Right cardiac atrium (tissue), 5 donors: Measurements from ENCODE around the gene MEPCE. TPM values are rescaled to one million over a fixed set of nuclear protein-coding genes. Genes with fewer than 3 reads are reported as not detected.
"Not testable (repeated sequence)": the region's sequence is repeated elsewhere in the genome, so short reads cannot be mapped to it uniquely, and the experiment has no call there.

ENCODE experiments used
- ATAC-seq, 2 donors: fragments of 200-7000 bp; cut with Tn5 transposase; one replicate each; pipeline versions ENCODE4 v1.8.0 to v1.9.1; 2020; ENCODE audit warnings: moderate library complexity in 2 of 2, mild to moderate bottlenecking in 1 of 2
- DNase-seq, 3 donors: peaks; one replicate each; pipeline ENCODE4 v3.0.0-alpha.2; 2020
- H3K27ac ChIP-seq: one replicate; pipeline ENCODE4 v1.5.1; 2013; ENCODE audit warnings: mild to moderate bottlenecking, low read length, control low read depth, moderate library complexity
- H3K27me3 ChIP-seq: one replicate; pipeline ENCODE4 v1.6.1; 2013; ENCODE audit not compliant: control insufficient read depth, insufficient read depth
- H3K4me1 ChIP-seq: one replicate; pipeline ENCODE4 v1.6.1; 2013; ENCODE audit warnings: low read length; ENCODE audit not compliant: control insufficient read depth, insufficient read depth
- H3K4me3 ChIP-seq: one replicate; pipeline ENCODE4 v1.5.1; 2013; ENCODE audit warnings: low read length, control low read depth
- H3K9me3 ChIP-seq: one replicate; pipeline ENCODE4 v1.6.1; 2013; ENCODE audit warnings: low read length; ENCODE audit not compliant: control insufficient read depth
- WGBS: extraction: QIAGEN DNeasy Blood & Tissue Kit; methylation state at CpG from one replicate; pipeline ENCODE4 v1.1.7; 2013; 5-methylcytosine and 5-hydroxymethylcytosine counted together
- intact Hi-C, 4 donors: fragments of 100-400 bp; cut with DNase I; formaldehyde crosslinking; loops; one replicate each; pipeline versions ENCODE4 v1.11.0 to v1.14.0; 2022 to 2023
- polyA plus RNA-seq: library from polyadenylated mRNA; stranded (reverse); fragments of 200-250 nt; gene quantifications from one replicate; pipeline ENCODE4 v1.2.3, GENCODE V29; 2013
- total RNA-seq, 4 donors: library from RNA; stranded (reverse); fragmentation: NEBNext Ultra II Directional; extraction: Animal tissue kit (Norgen Biotek cat#: 25700); gene quantifications; one replicate each; pipeline ENCODE4 v1.2.1, GENCODE V29; 2021
- donor health status: healthy with polysubstance abuse.
- donor health status: DM: no; HTN: yes; CAD: no.
- donor health status: DM: no; HTN: no; CAD: no.
- donor health status: DM: no; HTN: yes; CAD: no; lungs with severe emphysema.
- donor health status: DM: yes; HTN: yes; CAD: no.

Gene MEPCE
- total and polyA plus RNA-seq, 5 donors = 18.7 to 24.6 (median 23.0) TPM

GRCh38 chr7:100447363-100447762 lies 17.7 kb downstream of the MEPCE start:
- H3K4me1 ChIP-seq, H3K9me3 ChIP-seq, H3K4me3 ChIP-seq, intact Hi-C loops, DNase-seq, ATAC-seq, H3K27me3 ChIP-seq, H3K27ac ChIP-seq: not testable (repeated sequence)
- WGBS = 96% methylated on average over 8 of the region's 8 CpGs

GRCh38 chr7:100449190-100449795 lies 19.7 kb downstream of the MEPCE start:
- H3K27me3 ChIP-seq = no peaks in the 10 kb centered on the region
- DNase-seq = no peak
- ATAC-seq = no peak
- H3K9me3 ChIP-seq = no peaks in the 10 kb centered on the region
- no peak overlapping the region for H3K27ac ChIP-seq
- no peak overlapping the region for H3K4me3 ChIP-seq
- no peaks in the 10 kb centered on the region for H3K4me1 ChIP-seq
- intact Hi-C loops = no loop called here
- WGBS = 84% methylated on average over 13 of the region's 13 CpGs

- Histone ChIP-seq H3K9me3 (no peaks in the 10 kb centered on the region), H3K27ac (no peak overlapping the region), H3K4me1 (no peaks in the 10 kb centered on the region), H3K4me3 (no peak overlapping the region), H3K27me3 (no peaks in the 10 kb centered on the region)
- intact Hi-C loops = no loop called here
- ATAC-seq = no peak
- WGBS = 88% methylated on average over 3 of the region's 3 CpGs
- DNase-seq = no peak
Observed at GRCh38 chr7:100452513-100452912, 22.9 kb downstream of the MEPCE start.

- H3K27me3 ChIP-seq, H3K4me1 ChIP-seq, H3K9me3 ChIP-seq, H3K27ac ChIP-seq, H3K4me3 ChIP-seq, intact Hi-C loops, ATAC-seq, DNase-seq: not testable (repeated sequence)
- 95% methylated on average over 8 of the region's 8 CpGs for WGBS
Observed at GRCh38 chr7:100453854-100454253, 24.2 kb downstream of the MEPCE start.

GRCh38 chr7:100455206-100455605 lies 25.6 kb downstream of the MEPCE start:
- no peak for ATAC-seq
- no peak overlapping the region for H3K27ac ChIP-seq
- 91% methylated on average over 3 of the region's 3 CpGs for WGBS
- DNase-seq = no peak
- H3K4me1 ChIP-seq = no peaks in the 10 kb centered on the region
- no peaks in the 10 kb centered on the region for H3K9me3 ChIP-seq
- intact Hi-C loops = no loop called here
- H3K4me3 ChIP-seq = no peak overlapping the region
- no peaks in the 10 kb centered on the region for H3K27me3 ChIP-seq

GRCh38 chr7:100456562-100456961 lies 26.9 kb downstream of the MEPCE start:
- DNase-seq (peak in 1 of 3 donors; percentile 32), ATAC-seq (peak; percentile 8 to 12)
- Histone ChIP-seq H3K4me3 (no peak overlapping the region), H3K4me1 (no peaks in the 10 kb centered on the region), H3K27ac (no peak overlapping the region), H3K27me3 (no peaks in the 10 kb centered on the region), H3K9me3 (no peaks in the 10 kb centered on the region)
- intact Hi-C loops = no loop called here
- 88% methylated on average over 14 of the region's 14 CpGs for WGBS

- intact Hi-C loops = no loop called here
- ATAC-seq = no peak
- Histone ChIP-seq H3K27ac (no peak overlapping the region), H3K27me3 (no peaks in the 10 kb centered on the region), H3K4me1 (no peaks in the 10 kb centered on the region), H3K9me3 (no peaks in the 10 kb centered on the region), H3K4me3 (no peak overlapping the region)
- no peak for DNase-seq
- 95% methylated on average over 6 of the region's 6 CpGs for WGBS
Observed at GRCh38 chr7:100457033-100457432, 27.4 kb downstream of the MEPCE start.

- no peak within 1 kb of the TSS for H3K27ac ChIP-seq
- no peak within 1 kb of the TSS for H3K4me3 ChIP-seq
- no peak for ATAC-seq
- WGBS = 80% methylated on average over 7 of the region's 7 CpGs
- H3K4me1 ChIP-seq = no peaks in the 10 kb centered on the region
- intact Hi-C loops = loop anchor here in 3 of 4 donors (10.0 kb wide), 2 partner anchors 221 to 231 kb away; partner anchors contain the start of gene GIGYF1 (in 2 of the 3)
- H3K27me3 ChIP-seq = no peaks in the 10 kb centered on the region
- H3K9me3 ChIP-seq = no peaks in the 10 kb centered on the region
- no peak for DNase-seq
Observed at GRCh38 chr7:100464210-100464660, 34.6 kb downstream of the MEPCE start, which contains the start of gene SPACDR. Gene SPACDR (minus strand): TSS chr7:100464260. CDS start chr7:100464025, 235 bp downstream.

- Histone ChIP-seq H3K27me3 (no peaks in the 10 kb centered on the region), H3K4me3 (no peak overlapping the region), H3K4me1 (peaks cover 3% of the 10 kb centered on the region), H3K9me3 (no peaks in the 10 kb centered on the region), H3K27ac (no peak overlapping the region)
- intact Hi-C loops = loop anchor here (5.0 to 10.0 kb wide), 4 partner anchors 93 to 230 kb away; partner anchors contain the start of gene GIGYF1 (in 2 of the 4)
- ATAC-seq (no peak), DNase-seq (no peak)
- 92% methylated on average over 2 of the region's 2 CpGs for WGBS
Observed at GRCh38 chr7:100464791-100465190, 35.2 kb downstream of the MEPCE start.

GRCh38 chr7:100465299-100465698 lies 35.7 kb downstream of the MEPCE start:
- Histone ChIP-seq H3K27me3 (no peaks in the 10 kb centered on the region), H3K4me3 (no peak overlapping the region), H3K27ac (no peak overlapping the region), H3K9me3 (no peaks in the 10 kb centered on the region), H3K4me1 (peaks cover 3% of the 10 kb centered on the region)
- ATAC-seq = no peak
- 65% methylated on average over 8 of the region's 8 CpGs for WGBS
- peak in 1 of 3 donors; percentile 49 for DNase-seq
- intact Hi-C loops = loop anchor here (5.0 to 10.0 kb wide), 4 partner anchors 92 to 230 kb away; partner anchors contain the start of gene GIGYF1 (in 2 of the 4)

- DNase-seq = peak; percentile 82 to 94 (median 93)
- peak; percentile 86 to 89 for ATAC-seq
- H3K27me3 ChIP-seq = no peaks in the 10 kb centered on the region
- no peaks in the 10 kb centered on the region for H3K9me3 ChIP-seq
- intact Hi-C loops = loop anchor here (5.0 to 10.0 kb wide), 4 partner anchors 91 to 229 kb away; partner anchors contain the start of gene GIGYF1 (in 2 of the 4)
- H3K4me3 ChIP-seq = no peak overlapping the region
- peaks cover 3% of the 10 kb centered on the region for H3K4me1 ChIP-seq
- WGBS = 7% methylated on average over 17 of the region's 17 CpGs
- peak overlapping the region; percentile 69 for H3K27ac ChIP-seq
Observed at GRCh38 chr7:100465702-100466311, 36.2 kb downstream of the MEPCE start.
